ENCODE measurements around the gene ARL5B. TPM values are rescaled to one million over a fixed set of nuclear protein-coding genes. Genes with fewer than 3 reads are reported as not detected.
A peak's percentile ranks its signal among the peaks of the same experiment; 100 is the strongest.

ARL5B gene
- total and polyA plus RNA-seq, 3 experiments from 2014 or later = 0.98 to 9.5 (median 9.0) TPM

GRCh38 chr10:18680754-18681153, 21.5 kb downstream of the ARL5B start:
- H3K4me3 Mint-ChIP-seq = no peak overlapping the region
- ChIA-PET POLR2A (no interaction called here), CTCF (no interaction called here)
- H3K27me3 Mint-ChIP-seq = no peaks in the 10 kb centered on the region
- Histone ChIP-seq H3K9me3 (ENCODE audit: low read length) (no peaks in the 10 kb centered on the region), H3K27ac (ENCODE audit: low read depth, low read length) (no peak overlapping the region), H3K36me3 (ENCODE audit: insufficient read depth, low read length) (peaks cover 4% of the 10 kb centered on the region), H3K4me1 (ENCODE audit: insufficient read depth, low read length) (no peaks in the 10 kb centered on the region), H3K4me3 (ENCODE audit: low read length) (no peak overlapping the region), H3K27me3 (ENCODE audit: insufficient read depth, low read length, poor library complexity, severe bottlenecking) (no peaks in the 10 kb centered on the region)
- peaks cover 0 to 8% (median 5%) of the 10 kb centered on the region in 3 donors for H3K4me1 Mint-ChIP-seq
- no peak for DNase-seq
- H3K9me3 Mint-ChIP-seq = no peaks in the 10 kb centered on the region
- peaks cover 0 to 14% (median 0%) of the 10 kb centered on the region in 3 donors for H3K36me3 Mint-ChIP-seq
- H3K27ac Mint-ChIP-seq = peak overlapping the region in 1 of 8 donors; percentile 14

- Mint-ChIP-seq H3K4me3 (no peak overlapping the region), H3K27me3 (no peaks in the 10 kb centered on the region), H3K9me3 (no peaks in the 10 kb centered on the region), H3K27ac (peak overlapping the region in 2 of 8 donors; percentile 41 to 61), H3K36me3 (peaks cover 0 to 11% (median 0%) of the 10 kb centered on the region in 3 donors), H3K4me1 (peaks cover 0 to 8% (median 5%) of the 10 kb centered on the region in 3 donors)
- H3K27me3 ChIP-seq (ENCODE audit: insufficient read depth, low read length, poor library complexity, severe bottlenecking) = no peaks in the 10 kb centered on the region
- POLR2A ChIA-PET = no interaction called here
- H3K4me1 ChIP-seq (ENCODE audit: insufficient read depth, low read length) = no peaks in the 10 kb centered on the region
- DNase-seq = no peak
- no peaks in the 10 kb centered on the region for H3K9me3 ChIP-seq (ENCODE audit: low read length)
- CTCF ChIA-PET = no interaction called here
- H3K36me3 ChIP-seq (ENCODE audit: insufficient read depth, low read length) = peaks cover 4% of the 10 kb centered on the region
- no peak overlapping the region for H3K27ac ChIP-seq (ENCODE audit: low read depth, low read length)
- no peak overlapping the region for H3K4me3 ChIP-seq (ENCODE audit: low read length)
These were observed 22.1 kb downstream of the ARL5B start for GRCh38 chr10:18681366-18681765.

- peak overlapping the region in 1 of 8 donors; percentile 15 for H3K27ac Mint-ChIP-seq
- POLR2A ChIA-PET = no interaction called here
- no peaks in the 10 kb centered on the region for H3K4me1 ChIP-seq (ENCODE audit: insufficient read depth, low read length)
These were observed 22.8 kb downstream of the ARL5B start for GRCh38 chr10:18681971-18682411.

GRCh38 chr10:18683427-18683826, 24.2 kb downstream of the ARL5B start:
- Mint-ChIP-seq H3K4me1 (peaks cover 0 to 8% (median 5%) of the 10 kb centered on the region in 3 donors), H3K4me3 (no peak overlapping the region), H3K9me3 (no peaks in the 10 kb centered on the region), H3K27ac (no peak overlapping the region), H3K36me3 (peaks cover 0 to 4% (median 0%) of the 10 kb centered on the region in 3 donors), H3K27me3 (peaks cover 0 to 1% of the 10 kb centered on the region in 2 donors)
- no peaks in the 10 kb centered on the region for H3K27me3 ChIP-seq (ENCODE audit: insufficient read depth, low read length, poor library complexity, severe bottlenecking)
- no peak for DNase-seq
- ChIA-PET POLR2A (no interaction called here), CTCF (no interaction called here)
- H3K9me3 ChIP-seq (ENCODE audit: low read length) = no peaks in the 10 kb centered on the region
- H3K4me3 ChIP-seq (ENCODE audit: low read length) = no peak overlapping the region
- H3K27ac ChIP-seq (ENCODE audit: low read depth, low read length) = no peak overlapping the region
- H3K36me3 ChIP-seq (ENCODE audit: insufficient read depth, low read length) = no peaks in the 10 kb centered on the region
- H3K4me1 ChIP-seq (ENCODE audit: insufficient read depth, low read length) = no peaks in the 10 kb centered on the region

More at GRCh38 chr10:18681971-18682411, 22.8 kb downstream of the ARL5B start:
- Mint-ChIP-seq H3K36me3 (peaks cover 0 to 6% (median 0%) of the 10 kb centered on the region in 3 donors), H3K4me3 (no peak overlapping the region), H3K4me1 (peaks cover 0 to 8% (median 5%) of the 10 kb centered on the region in 3 donors), H3K27me3 (no peaks in the 10 kb centered on the region), H3K9me3 (no peaks in the 10 kb centered on the region)
- CTCF ChIA-PET = interaction anchor here (0.6 kb wide), 1 partner anchor 759 kb away, joined by 3 read pairs; no protein-coding TSS in a partner anchor
- no peak for DNase-seq
- Histone ChIP-seq H3K4me3 (ENCODE audit: low read length) (no peak overlapping the region), H3K27me3 (ENCODE audit: insufficient read depth, low read length, poor library complexity, severe bottlenecking) (no peaks in the 10 kb centered on the region), H3K27ac (ENCODE audit: low read depth, low read length) (no peak overlapping the region), H3K9me3 (ENCODE audit: low read length) (no peaks in the 10 kb centered on the region), H3K36me3 (ENCODE audit: insufficient read depth, low read length) (peaks cover under 1% of the 10 kb centered on the region)

- H3K9me3 Mint-ChIP-seq = no peaks in the 10 kb centered on the region
- no peak overlapping the region for H3K4me3 Mint-ChIP-seq
- Histone ChIP-seq H3K36me3 (ENCODE audit: insufficient read depth, low read length) (no peaks in the 10 kb centered on the region), H3K27me3 (ENCODE audit: insufficient read depth, low read length, poor library complexity, severe bottlenecking) (no peaks in the 10 kb centered on the region), H3K4me1 (ENCODE audit: insufficient read depth, low read length) (no peaks in the 10 kb centered on the region), H3K9me3 (ENCODE audit: low read length) (no peaks in the 10 kb centered on the region), H3K4me3 (ENCODE audit: low read length) (no peak overlapping the region), H3K27ac (ENCODE audit: low read depth, low read length) (no peak overlapping the region)
- POLR2A ChIA-PET = no interaction called here
- CTCF ChIA-PET = no interaction called here
- H3K27me3 Mint-ChIP-seq = peaks cover 4 to 8% of the 10 kb centered on the region in 2 donors
- no peak for DNase-seq
- peaks cover 0 to 1% (median 0%) of the 10 kb centered on the region in 3 donors for H3K36me3 Mint-ChIP-seq
- H3K4me1 Mint-ChIP-seq = peaks cover 0 to 8% (median 5%) of the 10 kb centered on the region in 3 donors
- no peak overlapping the region for H3K27ac Mint-ChIP-seq
These were observed 25.2 kb downstream of the ARL5B start for GRCh38 chr10:18684416-18684815.

- ChIA-PET CTCF (no interaction called here), POLR2A (no interaction called here)
- Mint-ChIP-seq H3K36me3 (peaks cover 0 to 1% (median 0%) of the 10 kb centered on the region in 3 donors), H3K27ac (no peak overlapping the region), H3K4me1 (peaks cover 0 to 8% (median 5%) of the 10 kb centered on the region in 3 donors), H3K4me3 (no peak overlapping the region), H3K9me3 (no peaks in the 10 kb centered on the region), H3K27me3 (peaks cover 4 to 8% of the 10 kb centered on the region in 2 donors)
- H3K27me3 ChIP-seq (ENCODE audit: insufficient read depth, low read length, poor library complexity, severe bottlenecking) = no peaks in the 10 kb centered on the region
- H3K4me1 ChIP-seq (ENCODE audit: insufficient read depth, low read length) = no peaks in the 10 kb centered on the region
- no peak for DNase-seq
- no peak overlapping the region for H3K4me3 ChIP-seq (ENCODE audit: low read length)
- H3K36me3 ChIP-seq (ENCODE audit: insufficient read depth, low read length) = no peaks in the 10 kb centered on the region
- no peaks in the 10 kb centered on the region for H3K9me3 ChIP-seq (ENCODE audit: low read length)
- no peak overlapping the region for H3K27ac ChIP-seq (ENCODE audit: low read depth, low read length)
These were observed 25.7 kb downstream of the ARL5B start for GRCh38 chr10:18684953-18685352.

- no peaks in the 10 kb centered on the region for H3K27me3 ChIP-seq (ENCODE audit: insufficient read depth, low read length, poor library complexity, severe bottlenecking)
- no peaks in the 10 kb centered on the region for H3K36me3 ChIP-seq (ENCODE audit: insufficient read depth, low read length)
- Mint-ChIP-seq H3K36me3 (peaks cover 0 to 1% (median 0%) of the 10 kb centered on the region in 3 donors), H3K27ac (no peak overlapping the region), H3K27me3 (peaks cover 7 to 8% of the 10 kb centered on the region in 2 donors), H3K4me3 (no peak overlapping the region), H3K4me1 (peaks cover 0 to 8% (median 5%) of the 10 kb centered on the region in 3 donors), H3K9me3 (no peaks in the 10 kb centered on the region)
- CTCF ChIA-PET = no interaction called here
- H3K9me3 ChIP-seq (ENCODE audit: low read length) = no peaks in the 10 kb centered on the region
- no peak overlapping the region for H3K27ac ChIP-seq (ENCODE audit: low read depth, low read length)
- no peaks in the 10 kb centered on the region for H3K4me1 ChIP-seq (ENCODE audit: insufficient read depth, low read length)
- no peak for DNase-seq
- no peak overlapping the region for H3K4me3 ChIP-seq (ENCODE audit: low read length)
- POLR2A ChIA-PET = no interaction called here
These were observed 26.3 kb downstream of the ARL5B start for GRCh38 chr10:18685555-18685954.

GRCh38 chr10:18687195-18687594, 28.0 kb downstream of the ARL5B start:
- POLR2A ChIA-PET = no interaction called here
- no peak for DNase-seq
- H3K4me1 Mint-ChIP-seq = peaks cover 0 to 8% (median 5%) of the 10 kb centered on the region in 3 donors

More at GRCh38 chr10:18687195-18687594, 28.0 kb downstream of the ARL5B start:
- H3K27me3 Mint-ChIP-seq = peaks cover 8% of the 10 kb centered on the region in 2 donors
- H3K27ac Mint-ChIP-seq = no peak overlapping the region
- no peak overlapping the region for H3K4me3 Mint-ChIP-seq
- no peaks in the 10 kb centered on the region for H3K9me3 ChIP-seq (ENCODE audit: low read length)
- no peaks in the 10 kb centered on the region for H3K27me3 ChIP-seq (ENCODE audit: insufficient read depth, low read length, poor library complexity, severe bottlenecking)
- no peaks in the 10 kb centered on the region for H3K4me1 ChIP-seq (ENCODE audit: insufficient read depth, low read length)
- no peak overlapping the region for H3K27ac ChIP-seq (ENCODE audit: low read depth, low read length)
- CTCF ChIA-PET = no interaction called here
- no peaks in the 10 kb centered on the region for H3K36me3 ChIP-seq (ENCODE audit: insufficient read depth, low read length)
- no peaks in the 10 kb centered on the region for H3K36me3 Mint-ChIP-seq
- H3K9me3 Mint-ChIP-seq = no peaks in the 10 kb centered on the region
- no peak overlapping the region for H3K4me3 ChIP-seq (ENCODE audit: low read length)
